Fibroblast of skin of left biceps (primary cell): ENCODE results near the gene PMM2.
"Not testable (repeated sequence)": the region's sequence is repeated elsewhere in the genome, so short reads cannot be mapped to it uniquely, and the experiment has no call there.

Experiments
- DNase-seq, 2 experiments: peaks; one replicate each; pipeline ENCODE4 v3.0.0-alpha.2; 2013; ENCODE audit warnings: low read depth in 2 of 2

The PMM2 gene

DNA sequence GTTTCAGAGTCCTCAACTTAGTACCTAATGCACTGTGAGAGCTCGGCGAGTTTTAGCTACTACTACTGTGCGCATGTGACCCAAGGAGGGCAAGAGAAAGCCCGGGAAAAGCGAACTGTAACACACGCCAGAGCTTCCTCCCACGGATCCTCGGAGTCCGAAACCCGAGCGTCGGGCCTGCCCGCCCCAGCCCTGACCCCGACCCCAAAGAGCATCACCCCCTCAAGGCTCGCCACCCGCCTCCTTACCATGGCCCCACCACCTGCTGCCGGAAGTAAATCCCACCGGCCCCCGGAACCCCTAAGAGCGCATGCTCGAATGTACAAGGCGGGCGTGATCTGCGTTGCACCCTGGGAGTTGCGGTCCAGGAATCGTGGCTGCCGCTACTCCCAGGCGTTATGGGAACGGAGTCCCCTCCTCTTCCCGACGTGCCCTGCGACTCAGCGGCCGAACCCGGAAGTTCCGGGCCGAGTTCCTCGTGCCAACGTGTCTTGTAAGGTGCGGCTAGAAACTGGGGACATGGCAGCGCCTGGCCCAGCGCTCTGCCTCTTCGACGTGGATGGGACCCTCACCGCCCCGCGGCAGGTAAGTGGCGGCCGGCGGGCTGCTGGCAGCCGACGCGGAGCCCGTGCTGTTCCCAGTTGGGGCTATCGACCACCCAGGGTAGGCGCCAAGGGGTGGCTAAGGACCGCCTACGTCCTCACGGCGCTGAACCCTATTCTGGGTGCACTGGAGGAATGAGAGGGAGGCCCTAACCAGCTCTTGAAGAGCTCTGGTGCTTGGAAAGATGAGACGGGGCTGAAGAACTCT is at the start of gene PMM2, which contains the start of gene TMEM186:
PMM2 (plus strand) TSS at position 476 of the 810 bp plus-strand sequence; CDS start at position 520, 44 bp downstream.
TMEM186 (minus strand) TSS at position 276 of the 810 bp plus-strand sequence; CDS start at position 251, 25 bp downstream.
- peak; percentile 86 for DNase-seq

DNA sequence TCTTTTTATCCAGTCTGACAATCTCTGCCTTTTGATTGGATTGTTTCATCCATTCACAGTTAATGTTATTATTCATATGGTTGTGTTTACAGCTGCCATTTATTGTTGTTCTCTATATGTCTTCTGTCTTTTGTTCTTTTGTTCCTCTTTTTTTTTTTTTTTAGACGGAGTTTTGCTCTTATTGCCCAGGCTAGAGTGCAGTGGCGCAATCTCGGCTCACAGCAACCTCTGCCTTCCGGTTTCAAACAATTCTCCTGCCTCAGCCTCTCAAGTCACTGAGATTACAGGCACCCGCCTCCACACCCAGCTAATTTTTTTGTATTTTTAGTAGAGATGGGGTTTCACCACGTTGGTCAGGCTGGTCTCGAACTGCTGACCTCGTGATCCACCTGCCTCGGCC is 48.7 kb upstream of the PMM2 start:
- not testable (repeated sequence) for DNase-seq

DNA sequence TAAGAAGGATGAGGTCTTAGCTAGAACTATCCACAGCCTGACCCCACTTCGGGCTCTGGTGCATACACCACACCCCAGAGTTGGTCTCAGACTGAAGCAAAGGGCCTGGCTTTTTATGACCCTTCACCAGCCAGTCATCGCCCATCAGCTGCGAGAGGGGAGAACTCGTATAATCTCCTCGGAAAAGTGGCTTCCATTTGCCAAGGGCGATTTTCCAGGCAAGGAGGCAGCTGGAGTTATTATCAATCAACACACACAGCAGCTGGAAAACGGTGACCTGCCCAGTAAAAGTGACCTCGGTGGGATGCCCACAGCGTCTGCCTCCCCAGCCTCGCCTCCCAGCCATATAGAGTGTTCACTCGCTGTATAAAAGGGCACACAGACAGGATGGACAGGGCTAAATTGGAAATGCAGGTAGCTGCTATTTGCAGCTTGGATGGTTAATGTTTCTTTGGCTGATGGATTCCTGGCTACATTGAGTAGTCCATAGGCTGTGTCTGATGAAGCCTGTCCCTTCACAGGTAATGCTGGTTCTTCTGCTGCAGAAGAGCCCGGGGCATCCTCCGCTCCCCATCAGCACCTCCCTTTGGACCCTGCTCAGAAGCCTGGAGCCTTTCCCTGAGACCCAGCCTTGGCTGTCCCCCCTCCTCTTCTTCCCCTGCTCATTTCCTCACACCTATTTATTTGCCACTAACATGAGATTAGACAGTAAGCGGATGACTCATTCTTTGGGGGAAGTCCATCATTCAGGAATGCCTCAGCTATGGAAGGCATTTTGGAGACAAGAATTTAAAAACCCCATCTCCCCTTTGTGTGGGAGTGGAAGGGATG is 45.9 kb upstream of the PMM2 start:
- peak; percentile 74 to 78 for DNase-seq

DNA sequence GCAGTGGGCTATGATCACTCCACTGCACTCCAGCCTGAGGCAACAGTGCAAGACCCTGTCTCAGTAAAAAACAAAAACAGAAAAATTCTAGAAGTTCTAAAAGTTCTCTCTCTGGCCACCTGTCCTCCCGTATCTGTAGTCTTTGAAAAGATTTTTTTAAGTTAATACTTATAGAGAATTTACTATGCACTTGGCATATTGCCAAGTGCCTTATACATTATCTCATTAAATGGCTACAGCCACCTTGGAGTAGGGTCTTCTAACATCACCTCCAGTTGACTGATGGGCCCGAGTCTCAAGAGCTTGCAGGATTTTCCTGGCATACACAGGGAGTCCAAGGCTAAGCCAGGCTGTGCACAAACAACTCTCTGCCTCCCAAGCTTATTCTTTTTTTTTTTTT is 44.9 kb upstream of the PMM2 start:
- DNase-seq = no peak

DNA sequence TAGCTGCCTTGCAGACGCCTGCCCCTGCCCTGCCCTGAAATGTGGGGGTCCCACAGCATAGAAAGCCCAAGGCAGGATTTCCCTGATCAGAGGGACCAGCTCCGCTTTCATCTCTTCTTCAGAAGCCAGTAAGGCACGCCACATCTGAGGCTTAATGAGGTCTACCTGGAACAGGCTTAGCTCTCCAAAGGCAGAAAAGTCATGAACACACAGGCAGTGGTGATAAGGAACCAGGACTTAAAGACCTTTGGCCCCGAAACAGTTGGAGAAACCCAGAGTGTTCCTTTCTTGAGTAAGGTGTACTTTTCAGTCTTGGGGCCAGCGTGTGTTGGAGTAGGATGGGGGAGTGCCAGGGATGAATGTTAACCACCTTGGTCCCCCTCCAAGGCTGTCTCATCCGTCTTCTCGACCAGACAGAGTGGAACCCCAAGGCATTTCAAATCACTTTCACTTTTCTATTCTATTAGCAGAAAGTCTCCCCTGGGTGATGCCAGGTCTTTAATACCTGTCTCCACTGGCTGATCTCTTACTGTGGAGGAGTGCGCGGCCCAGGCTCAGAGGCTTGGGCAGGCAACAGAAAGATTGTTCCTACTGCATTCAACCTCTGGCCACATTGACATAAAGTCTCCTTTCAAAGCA is 44.1 kb upstream of the PMM2 start:
- no peak for DNase-seq

DNA sequence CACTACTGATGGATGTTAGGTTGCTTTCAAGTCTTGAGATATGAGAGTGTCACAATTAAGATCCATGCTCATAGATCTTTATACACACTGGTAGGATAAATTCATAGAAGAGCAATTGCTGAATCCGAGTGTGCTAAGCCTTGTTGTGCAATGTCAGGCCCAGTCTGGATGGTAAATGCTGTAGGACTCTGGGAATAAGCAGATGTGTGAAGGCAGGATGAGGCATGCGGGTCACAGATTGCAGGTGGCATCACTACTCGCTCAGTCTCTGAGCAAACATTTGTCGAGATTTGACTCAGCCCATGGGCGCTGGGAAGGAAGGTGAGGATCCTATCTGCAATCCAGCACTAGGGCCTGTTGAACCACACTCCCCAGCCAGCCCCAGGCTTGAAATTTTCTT is 40.9 kb upstream of the PMM2 start:
- DNase-seq = no peak

DNA sequence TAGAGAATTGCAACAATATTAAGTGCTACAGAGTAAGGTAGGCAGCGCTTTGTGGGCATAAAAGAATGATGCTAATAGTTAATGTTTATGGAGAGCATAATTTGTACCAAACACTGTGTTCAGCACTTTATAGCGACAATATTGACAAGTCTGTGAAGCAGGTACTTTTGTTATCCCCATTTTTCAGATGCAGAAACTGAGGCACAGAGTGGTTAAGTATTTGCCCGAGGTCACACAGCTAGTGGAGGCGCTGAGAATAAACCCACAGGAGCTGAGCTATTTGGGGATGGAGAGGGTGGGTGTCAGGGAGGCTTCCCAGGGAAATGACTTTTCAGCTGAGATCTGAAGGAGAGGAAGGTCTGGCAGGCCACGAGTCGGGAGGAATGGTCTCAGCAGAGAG is 39.6 kb upstream of the PMM2 start:
- no peak for DNase-seq

DNA sequence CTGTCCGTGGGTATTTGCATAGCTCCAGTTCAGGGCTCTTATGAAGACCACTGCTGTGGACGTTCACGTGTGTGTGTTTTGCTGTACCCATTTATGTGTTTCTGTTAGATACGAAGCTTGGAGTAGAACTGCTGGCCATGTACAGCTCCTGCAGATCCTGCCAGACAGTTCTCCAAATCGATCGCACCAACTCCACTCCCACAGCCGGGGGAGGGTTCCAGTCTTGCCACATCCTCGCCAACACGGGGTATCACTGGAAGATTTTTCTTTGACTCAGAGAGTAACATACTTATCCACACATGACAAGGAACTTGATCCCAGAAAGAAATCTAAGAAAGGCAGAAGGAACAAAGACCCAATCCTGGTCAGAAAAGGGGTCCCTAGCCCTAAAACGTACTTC is 37.6 kb upstream of the PMM2 start:
- DNase-seq = no peak

DNA sequence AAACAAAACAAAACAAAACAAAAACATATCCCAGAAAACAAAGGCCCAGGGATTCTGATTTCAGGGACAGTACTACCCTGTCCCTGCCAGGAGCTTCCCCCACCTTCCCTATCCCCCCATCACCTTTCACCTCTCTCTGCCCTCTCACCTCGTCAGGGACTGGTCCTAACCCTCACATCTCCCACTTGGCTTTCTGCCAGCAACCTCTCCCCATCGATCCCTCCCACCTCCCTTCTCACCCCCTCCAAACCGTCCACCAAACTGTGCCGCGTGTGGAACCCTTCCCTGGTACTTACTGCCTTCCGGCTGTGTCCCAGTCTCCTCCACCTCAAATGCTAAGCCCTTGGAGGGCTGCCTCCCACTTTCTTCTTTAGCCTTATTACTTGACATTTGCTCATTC is 36.6 kb upstream of the PMM2 start:
- no peak for DNase-seq

DNA sequence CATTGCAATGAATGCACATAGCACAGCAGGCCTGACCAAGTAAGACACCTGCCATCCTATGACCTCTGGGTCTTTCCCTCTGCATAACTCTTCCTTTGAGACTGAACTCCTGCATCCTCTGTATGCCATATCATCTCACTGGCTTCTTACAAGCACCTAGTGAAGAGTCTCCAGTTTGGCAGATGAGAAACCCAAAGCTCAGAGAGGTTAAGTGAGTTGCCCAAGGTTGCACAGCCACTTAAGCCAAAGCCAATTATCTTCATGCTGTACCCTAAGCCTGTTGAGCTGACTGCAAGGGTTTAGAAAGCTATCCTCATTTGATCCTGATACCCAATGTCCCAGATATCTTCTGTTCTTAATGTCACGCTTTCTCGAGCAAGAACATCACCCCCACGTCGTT is 35.4 kb upstream of the PMM2 start:
- no peak for DNase-seq

DNA sequence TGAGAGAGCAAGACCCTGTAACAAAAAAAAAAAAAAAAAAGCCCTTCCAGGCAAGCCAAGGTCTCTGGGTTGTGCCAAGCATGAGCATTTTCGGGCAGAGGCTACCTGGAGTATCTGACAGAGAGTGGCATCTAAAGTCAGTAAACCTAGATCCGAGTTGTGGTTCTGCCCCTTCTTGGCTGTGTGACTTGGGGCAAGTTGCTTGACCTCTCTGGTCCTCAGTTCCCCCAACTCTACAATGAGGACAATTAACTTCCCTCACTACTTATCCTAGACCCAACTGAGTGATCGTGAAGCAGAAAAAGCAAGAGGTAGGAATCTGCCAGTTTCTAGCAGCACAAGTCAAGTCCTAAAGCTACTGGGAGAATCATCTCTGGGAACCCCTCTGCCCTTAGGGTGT is 34.6 kb upstream of the PMM2 start:
- no peak for DNase-seq

DNA sequence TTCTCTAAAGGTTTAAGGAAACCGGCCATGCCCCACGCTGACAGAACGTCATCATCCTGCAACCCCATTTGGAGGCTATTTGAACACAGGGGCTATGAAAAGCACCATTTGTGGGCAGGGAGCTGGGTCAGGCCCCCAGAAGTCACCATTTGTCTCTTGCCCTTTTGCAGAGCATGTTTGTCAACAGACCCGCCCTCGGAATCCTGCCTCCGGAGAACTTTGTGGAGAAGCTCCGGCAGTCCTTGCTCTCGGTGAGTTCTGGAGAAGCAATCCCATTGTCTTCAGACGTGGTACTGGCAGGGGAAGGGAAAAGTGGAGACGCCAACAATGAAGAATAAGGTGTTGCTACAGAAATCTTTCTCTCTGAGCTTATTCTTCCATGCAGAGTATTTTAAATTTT is 33.7 kb upstream of the PMM2 start:
- no peak for DNase-seq

DNA sequence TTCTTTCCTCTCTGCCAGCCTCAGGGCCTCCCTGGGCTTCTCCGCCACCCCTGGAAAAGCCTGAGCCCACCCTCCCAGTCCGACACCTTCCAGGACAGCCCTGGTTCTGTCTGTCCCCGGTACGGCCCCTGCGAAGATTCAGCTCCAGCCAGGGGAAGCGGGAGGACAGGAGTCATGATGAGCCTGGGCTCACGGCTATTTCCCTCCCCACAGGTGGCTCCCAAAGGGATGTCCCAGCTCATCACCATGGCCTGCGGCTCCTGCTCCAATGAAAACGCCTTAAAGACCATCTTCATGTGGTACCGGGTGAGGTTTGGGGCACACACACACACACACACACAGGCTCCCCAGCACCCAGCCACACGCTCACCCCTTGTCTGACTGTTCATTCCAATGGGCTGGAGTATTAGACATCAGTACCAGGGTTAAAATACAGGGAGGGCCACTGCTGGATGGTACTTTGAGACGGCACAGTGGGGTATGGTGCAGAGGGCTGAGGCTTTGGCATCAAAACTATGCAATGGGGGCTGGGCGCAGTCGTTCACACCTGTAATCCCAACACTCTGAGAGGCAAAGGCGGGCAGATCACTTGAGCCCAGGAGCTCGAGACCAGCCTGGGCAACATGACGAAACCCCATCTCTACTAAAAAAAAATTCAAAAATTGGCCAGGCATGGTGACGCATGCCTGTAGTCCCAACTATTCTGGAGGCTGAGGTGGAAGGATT is 33.0 kb upstream of the PMM2 start:
- DNase-seq = no peak

DNA sequence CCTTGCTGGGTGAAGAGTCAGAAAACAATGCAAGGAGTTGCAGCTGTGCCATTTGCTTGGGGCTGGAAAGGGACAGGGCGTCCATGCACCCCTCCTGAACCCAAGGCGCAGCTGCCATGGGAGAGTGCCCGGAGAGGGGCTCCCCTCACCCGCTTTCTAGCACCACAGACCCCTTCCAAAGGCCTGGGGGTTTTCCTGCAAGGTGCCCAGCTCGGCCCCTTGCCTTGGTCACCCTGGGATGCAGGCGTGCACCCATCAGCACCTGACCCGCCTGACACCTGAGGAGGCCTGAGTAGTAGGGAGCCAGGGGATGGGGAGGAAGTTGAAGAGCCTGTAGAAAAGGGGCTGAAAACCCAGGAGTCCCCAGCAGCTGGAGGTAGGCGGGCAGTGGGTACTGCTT is 30.5 kb upstream of the PMM2 start:
- DNase-seq = no peak

DNA sequence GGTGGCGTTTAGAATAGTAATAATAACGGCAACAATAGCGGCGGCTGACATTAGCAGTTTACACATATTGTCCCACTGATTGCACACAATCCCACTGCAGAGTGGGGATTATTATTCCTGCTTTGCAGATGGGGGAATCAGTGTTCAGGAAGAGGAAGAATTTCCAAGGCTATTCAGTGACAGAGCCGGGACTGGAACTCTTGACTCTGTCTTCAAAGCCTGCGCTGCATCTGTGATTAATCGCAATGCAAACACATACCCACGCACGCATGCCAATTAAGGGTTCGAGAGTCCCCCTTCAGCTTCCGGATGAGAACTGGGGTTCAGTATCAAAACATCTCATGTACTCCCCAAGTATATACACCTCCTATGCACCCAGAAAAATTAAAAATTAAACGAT is 29.4 kb upstream of the PMM2 start:
- no peak for DNase-seq

DNA sequence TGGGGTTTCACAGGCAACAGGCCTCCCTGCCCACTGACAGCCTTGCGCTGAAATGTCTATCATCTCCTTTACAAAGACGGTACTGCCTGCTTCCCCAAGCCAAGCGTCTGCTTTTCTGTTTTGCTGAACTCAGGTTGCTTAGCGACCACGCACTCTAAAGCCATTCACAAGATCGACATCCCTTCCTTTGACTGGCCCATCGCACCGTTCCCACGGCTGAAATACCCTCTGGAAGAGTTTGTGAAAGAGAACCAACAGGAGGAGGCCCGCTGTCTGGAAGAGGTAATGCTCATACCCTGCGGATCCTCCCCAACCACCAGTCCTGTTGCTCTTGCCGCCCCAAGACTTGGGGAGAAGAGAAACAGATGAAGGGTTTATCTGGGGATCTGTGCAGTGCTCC is 28.9 kb upstream of the PMM2 start:
- no peak for DNase-seq

DNA sequence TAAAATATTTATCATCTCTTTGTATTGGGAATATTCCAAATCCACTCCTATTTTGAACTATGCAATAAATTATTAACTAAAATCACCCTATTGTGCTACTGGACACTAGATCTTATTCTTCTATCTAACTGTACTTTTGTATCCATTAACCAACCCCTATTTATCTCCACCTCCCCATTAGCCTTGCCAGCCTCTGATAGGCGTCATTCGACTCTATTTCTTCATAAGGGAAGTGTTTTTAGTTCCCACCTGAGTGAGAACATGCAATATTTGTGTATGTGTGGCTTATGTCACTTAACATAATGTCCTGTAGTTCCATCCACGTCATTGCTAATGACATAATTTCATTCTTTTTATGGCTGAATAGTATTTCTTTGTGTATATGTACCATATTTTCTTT is 24.1 kb upstream of the PMM2 start:
- no peak for DNase-seq

DNA sequence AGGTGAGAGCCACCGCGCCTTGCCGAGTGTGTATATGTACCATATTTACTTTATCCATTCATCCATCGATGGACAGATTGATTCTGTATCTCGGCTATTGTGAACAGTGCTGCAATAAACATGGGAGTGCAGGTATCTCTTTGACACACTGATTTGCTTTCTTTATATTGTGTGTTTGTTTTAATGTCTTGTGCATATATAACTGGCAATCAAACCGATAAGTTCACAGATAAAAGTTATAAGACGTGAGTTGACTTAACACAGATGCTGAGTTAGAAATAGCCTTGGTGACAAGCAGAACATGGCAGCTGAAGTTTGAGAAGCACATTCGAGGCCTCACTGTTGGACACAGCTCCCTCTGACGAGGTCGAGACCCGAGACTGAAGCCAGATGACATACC is 23.4 kb upstream of the PMM2 start:
- DNase-seq = no peak

DNA sequence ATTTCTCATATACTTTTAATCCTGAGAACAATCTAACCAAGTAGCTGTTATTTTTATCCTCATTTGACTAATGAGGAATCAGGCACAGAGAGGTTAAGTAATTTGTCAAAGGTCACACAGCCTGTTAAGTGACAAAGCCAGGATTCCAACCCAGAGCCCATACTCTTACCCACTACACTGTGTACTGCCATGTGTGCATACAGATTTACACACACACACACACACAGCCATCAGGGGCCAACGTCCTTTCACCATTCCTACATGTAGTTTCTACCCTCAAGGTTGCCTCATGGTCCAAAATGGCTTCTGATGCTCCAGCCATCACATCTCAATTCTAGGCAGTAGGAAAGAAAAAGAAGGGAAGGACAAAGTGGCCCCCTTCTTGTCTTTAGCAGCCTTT is 22.3 kb upstream of the PMM2 start:
- no peak for DNase-seq

DNA sequence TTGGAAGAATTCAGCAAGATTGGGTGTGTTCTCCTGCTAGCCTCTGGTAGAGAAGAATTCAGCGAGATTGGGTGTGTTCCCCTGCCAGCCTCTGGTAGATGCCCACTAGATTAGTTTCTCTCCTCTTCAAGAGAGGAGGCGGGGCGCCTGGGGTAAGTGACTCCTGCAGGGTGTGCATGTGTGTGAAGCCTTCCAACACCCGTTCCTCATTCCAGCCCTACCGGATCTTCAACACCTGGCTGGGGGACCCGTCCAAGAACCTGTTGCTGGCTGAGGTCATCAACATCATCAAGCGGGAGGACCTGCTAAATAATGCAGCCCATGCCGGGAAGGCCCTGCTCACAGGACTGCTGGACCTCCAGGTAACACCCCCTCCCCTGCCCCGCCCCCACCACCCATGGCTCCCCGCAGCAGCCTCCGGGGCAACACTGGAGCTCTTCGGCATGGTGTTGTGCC is 21.5 kb upstream of the PMM2 start:
- no peak for DNase-seq

DNA sequence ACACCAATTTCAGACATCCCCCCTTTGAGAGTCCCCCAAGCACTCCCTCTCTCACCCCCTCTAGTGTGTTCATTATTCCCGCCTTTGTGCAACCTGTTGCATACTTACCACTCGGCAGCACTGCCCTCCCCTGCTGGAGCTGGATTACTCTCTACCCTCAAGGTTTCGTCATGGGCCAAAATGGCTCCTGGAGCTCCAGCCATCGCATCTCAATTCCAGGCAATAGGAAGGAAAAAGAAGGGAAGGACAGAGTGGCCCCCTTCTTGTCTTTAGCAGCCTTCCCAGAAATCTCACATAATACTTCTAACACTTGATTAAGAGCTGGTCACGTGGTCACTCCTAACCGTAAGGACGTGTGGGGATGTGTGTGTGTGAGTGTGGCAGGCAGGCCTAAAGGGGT is 20.4 kb upstream of the PMM2 start:
- DNase-seq = no peak

DNA sequence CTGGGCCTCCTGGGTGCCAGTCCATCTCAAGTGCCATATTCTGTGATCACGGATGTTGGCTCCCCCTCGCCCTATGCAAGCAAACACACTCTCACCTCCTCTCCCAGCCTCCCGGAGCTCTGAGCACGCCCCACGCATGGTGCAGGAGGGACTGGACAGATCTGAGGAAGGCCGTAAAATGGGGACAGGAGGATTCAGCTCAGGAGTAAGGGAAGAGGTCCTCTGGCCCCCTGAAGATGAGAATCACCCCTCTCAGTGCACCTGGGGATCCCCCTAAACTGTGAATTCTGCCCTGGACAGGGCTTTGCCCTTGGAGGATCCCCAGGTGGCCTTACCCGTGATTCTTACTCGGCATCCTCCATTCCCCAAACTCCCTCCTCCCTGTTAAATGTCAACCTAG is 15.8 kb upstream of the PMM2 start:
- DNase-seq = no peak
